Measurements from ENCODE around the gene MYO7A. TPM values are rescaled to one million over a fixed set of nuclear protein-coding genes. Genes with fewer than 3 reads are reported as not detected.
"Not testable (repeated sequence)": the region's sequence is repeated elsewhere in the genome, so short reads cannot be mapped to it uniquely, and the experiment has no call there.

The MYO7A gene
- total RNA-seq, 1 experiment from 2014 or later = 2.5 TPM

DNA sequence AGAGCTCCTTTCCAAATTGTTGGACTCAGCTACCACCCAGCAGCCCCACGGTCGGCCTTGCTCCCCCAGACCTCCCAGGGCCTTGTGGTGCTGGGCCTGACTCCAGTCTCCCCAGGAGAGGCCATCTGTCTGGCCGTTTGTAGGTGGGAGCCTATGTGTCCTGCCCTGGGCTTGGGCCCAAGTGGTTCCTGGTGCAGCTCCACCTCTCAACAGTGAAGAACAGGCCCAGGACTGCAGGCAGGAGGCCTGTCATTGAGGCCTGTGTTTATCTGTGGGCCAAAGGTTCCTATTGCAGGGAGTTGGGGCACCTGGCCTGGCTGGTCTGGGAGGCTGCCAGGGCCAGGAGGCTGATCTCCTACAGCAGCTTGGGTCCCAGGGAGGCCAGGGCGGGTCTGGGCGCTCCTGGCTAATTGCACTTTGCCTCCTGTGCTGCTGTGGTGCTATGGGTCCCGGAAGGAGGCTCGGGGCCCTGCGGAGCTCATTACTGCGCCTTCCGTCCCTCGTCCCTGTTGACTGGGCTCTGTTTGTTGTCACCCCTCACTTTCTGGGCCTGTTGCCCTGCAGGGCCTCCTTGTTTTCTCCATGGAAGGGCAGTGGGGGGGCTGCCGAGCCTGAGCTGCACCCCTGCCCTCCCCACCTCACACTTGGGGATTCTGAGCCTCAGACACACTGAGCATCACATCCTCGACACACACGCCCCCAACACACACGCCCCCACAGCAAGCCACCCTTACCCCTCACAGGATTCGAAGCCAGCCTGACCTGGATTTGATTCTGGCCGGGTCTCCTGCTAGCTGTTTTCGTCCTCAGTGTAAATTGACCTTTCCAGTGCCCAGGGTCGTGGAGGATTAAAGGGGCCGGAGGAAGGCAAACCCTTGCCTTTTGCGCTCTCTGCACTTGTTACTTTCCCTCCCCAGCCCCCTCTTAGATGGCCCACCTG lies 32.2 kb upstream of the MYO7A start:
- TF ChIP-seq ZBTB21 (CRISPR knock-in tag; IDR thresholded peaks at IDR 0.05; ENCODE audit: borderline replicate concordance) (no peak), GABPB1 (CRISPR knock-in tag; IDR thresholded peaks at IDR 0.05) (peak; percentile 26; the same call in 1 of the 2 replicates)
- DNase-seq (ENCODE audit: low spot score) = no peak
- ChIA-PET CTCF (interaction anchor here (0.6 to 2.5 kb wide), 4 partner anchors 17 to 49 kb away, joined by 3 to 7 read pairs (median 4); no protein-coding TSS in a partner anchor), POLR2A (no interaction called here)
- Mint-ChIP-seq H3K4me1 (peaks cover 4% of the 10 kb centered on the region), H3K27me3 (ENCODE audit: low read depth) (no peaks in the 10 kb centered on the region), H3K9me3 (peaks cover 5% of the 10 kb centered on the region; the same call in 1 of the 2 replicates), H3K4me3 (no peak overlapping the region), H3K36me3 (peaks cover 7% of the 10 kb centered on the region), H3K27ac (no peak overlapping the region)
- no peak for ATAC-seq

DNA sequence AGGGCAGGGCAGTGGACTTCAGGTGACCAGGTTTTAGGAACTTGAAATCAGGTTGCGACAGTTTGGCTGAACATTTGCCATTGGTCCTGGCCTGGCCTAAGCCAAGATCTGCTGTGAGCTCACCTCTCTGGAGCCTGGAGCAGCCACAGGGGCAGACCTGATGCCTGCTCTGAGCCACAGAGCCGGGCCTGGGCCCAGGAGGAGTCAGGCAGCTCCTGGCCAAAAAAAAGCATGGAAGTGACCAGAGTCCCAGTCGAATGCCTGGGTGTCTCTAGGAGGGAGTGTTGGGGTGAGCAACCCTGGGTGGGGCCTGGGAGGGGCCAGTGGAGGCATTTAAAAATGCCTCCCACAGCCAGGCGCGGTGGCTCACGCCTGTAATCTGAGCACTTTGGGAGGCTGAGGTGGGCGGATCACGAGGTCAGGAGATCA lies 31.4 kb upstream of the MYO7A start:
- no peak overlapping the region for H3K4me3 Mint-ChIP-seq
- ChIA-PET POLR2A (interaction anchor here (0.7 kb wide), 2 partner anchors 44 to 178 kb away, joined by 4 to 9 read pairs; no protein-coding TSS in a partner anchor), CTCF (interaction anchor here (0.6 to 1.6 kb wide), 3 partner anchors 10 to 50 kb away, joined by 3 to 4 read pairs (median 3); no protein-coding TSS in a partner anchor)
- peaks cover 10% of the 10 kb centered on the region for H3K36me3 Mint-ChIP-seq
- H3K4me1 Mint-ChIP-seq = no peaks in the 10 kb centered on the region
- H3K27ac Mint-ChIP-seq = no peak overlapping the region
- DNase-seq (ENCODE audit: low spot score) = no peak
- no peaks in the 10 kb centered on the region for H3K27me3 Mint-ChIP-seq (ENCODE audit: low read depth)
- ATAC-seq = no peak
- TF ChIP-seq, protein P1, sequence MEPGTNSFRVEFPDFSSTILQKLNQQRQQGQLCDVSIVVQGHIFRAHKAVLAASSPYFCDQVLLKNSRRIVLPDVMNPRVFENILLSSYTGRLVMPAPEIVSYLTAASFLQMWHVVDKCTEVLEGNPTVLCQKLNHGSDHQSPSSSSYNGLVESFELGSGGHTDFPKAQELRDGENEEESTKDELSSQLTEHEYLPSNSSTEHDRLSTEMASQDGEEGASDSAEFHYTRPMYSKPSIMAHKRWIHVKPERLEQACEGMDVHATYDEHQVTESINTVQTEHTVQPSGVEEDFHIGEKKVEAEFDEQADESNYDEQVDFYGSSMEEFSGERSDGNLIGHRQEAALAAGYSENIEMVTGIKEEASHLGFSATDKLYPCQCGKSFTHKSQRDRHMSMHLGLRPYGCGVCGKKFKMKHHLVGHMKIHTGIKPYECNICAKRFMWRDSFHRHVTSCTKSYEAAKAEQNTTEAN (CRISPR knock-in tag; IDR thresholded peaks at IDR 0.05) = no peak
- TF ChIP-seq, protein P2, sequence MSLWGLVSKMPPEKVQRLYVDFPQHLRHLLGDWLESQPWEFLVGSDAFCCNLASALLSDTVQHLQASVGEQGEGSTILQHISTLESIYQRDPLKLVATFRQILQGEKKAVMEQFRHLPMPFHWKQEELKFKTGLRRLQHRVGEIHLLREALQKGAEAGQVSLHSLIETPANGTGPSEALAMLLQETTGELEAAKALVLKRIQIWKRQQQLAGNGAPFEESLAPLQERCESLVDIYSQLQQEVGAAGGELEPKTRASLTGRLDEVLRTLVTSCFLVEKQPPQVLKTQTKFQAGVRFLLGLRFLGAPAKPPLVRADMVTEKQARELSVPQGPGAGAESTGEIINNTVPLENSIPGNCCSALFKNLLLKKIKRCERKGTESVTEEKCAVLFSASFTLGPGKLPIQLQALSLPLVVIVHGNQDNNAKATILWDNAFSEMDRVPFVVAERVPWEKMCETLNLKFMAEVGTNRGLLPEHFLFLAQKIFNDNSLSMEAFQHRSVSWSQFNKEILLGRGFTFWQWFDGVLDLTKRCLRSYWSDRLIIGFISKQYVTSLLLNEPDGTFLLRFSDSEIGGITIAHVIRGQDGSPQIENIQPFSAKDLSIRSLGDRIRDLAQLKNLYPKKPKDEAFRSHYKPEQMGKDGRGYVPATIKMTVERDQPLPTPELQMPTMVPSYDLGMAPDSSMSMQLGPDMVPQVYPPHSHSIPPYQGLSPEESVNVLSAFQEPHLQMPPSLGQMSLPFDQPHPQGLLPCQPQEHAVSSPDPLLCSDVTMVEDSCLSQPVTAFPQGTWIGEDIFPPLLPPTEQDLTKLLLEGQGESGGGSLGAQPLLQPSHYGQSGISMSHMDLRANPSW (CRISPR knock-in tag; conservative IDR thresholded peaks at IDR 0.05; ENCODE audit: low read depth) = no peak
- TF ChIP-seq, protein P3, sequence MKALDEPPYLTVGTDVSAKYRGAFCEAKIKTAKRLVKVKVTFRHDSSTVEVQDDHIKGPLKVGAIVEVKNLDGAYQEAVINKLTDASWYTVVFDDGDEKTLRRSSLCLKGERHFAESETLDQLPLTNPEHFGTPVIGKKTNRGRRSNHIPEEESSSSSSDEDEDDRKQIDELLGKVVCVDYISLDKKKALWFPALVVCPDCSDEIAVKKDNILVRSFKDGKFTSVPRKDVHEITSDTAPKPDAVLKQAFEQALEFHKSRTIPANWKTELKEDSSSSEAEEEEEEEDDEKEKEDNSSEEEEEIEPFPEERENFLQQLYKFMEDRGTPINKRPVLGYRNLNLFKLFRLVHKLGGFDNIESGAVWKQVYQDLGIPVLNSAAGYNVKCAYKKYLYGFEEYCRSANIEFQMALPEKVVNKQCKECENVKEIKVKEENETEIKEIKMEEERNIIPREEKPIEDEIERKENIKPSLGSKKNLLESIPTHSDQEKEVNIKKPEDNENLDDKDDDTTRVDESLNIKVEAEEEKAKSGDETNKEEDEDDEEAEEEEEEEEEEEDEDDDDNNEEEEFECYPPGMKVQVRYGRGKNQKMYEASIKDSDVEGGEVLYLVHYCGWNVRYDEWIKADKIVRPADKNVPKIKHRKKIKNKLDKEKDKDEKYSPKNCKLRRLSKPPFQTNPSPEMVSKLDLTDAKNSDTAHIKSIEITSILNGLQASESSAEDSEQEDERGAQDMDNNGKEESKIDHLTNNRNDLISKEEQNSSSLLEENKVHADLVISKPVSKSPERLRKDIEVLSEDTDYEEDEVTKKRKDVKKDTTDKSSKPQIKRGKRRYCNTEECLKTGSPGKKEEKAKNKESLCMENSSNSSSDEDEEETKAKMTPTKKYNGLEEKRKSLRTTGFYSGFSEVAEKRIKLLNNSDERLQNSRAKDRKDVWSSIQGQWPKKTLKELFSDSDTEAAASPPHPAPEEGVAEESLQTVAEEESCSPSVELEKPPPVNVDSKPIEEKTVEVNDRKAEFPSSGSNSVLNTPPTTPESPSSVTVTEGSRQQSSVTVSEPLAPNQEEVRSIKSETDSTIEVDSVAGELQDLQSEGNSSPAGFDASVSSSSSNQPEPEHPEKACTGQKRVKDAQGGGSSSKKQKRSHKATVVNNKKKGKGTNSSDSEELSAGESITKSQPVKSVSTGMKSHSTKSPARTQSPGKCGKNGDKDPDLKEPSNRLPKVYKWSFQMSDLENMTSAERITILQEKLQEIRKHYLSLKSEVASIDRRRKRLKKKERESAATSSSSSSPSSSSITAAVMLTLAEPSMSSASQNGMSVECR (CRISPR knock-in tag; IDR thresholded peaks at IDR 0.05; ENCODE audit: borderline replicate concordance) = no peak
- TF ChIP-seq ZNF416 (CRISPR knock-in tag; IDR thresholded peaks at IDR 0.05) (no peak), SOX15 (CRISPR knock-in tag; IDR thresholded peaks at IDR 0.05) (no peak), NFYB (CRISPR knock-in tag; conservative IDR thresholded peaks at IDR 0.05; ENCODE audit: low read depth) (no peak), ZNF423 (CRISPR knock-in tag; IDR thresholded peaks at IDR 0.05) (no peak)
- TF ChIP-seq, protein P4, sequence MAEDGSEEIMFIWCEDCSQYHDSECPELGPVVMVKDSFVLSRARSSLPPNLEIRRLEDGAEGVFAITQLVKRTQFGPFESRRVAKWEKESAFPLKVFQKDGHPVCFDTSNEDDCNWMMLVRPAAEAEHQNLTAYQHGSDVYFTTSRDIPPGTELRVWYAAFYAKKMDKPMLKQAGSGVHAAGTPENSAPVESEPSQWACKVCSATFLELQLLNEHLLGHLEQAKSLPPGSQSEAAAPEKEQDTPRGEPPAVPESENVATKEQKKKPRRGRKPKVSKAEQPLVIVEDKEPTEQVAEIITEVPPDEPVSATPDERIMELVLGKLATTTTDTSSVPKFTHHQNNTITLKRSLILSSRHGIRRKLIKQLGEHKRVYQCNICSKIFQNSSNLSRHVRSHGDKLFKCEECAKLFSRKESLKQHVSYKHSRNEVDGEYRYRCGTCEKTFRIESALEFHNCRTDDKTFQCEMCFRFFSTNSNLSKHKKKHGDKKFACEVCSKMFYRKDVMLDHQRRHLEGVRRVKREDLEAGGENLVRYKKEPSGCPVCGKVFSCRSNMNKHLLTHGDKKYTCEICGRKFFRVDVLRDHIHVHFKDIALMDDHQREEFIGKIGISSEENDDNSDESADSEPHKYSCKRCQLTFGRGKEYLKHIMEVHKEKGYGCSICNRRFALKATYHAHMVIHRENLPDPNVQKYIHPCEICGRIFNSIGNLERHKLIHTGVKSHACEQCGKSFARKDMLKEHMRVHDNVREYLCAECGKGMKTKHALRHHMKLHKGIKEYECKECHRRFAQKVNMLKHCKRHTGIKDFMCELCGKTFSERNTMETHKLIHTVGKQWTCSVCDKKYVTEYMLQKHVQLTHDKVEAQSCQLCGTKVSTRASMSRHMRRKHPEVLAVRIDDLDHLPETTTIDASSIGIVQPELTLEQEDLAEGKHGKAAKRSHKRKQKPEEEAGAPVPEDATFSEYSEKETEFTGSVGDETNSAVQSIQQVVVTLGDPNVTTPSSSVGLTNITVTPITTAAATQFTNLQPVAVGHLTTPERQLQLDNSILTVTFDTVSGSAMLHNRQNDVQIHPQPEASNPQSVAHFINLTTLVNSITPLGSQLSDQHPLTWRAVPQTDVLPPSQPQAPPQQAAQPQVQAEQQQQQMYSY (CRISPR knock-in tag; IDR thresholded peaks at IDR 0.05) = no peak
- peaks cover 9% of the 10 kb centered on the region for H3K9me3 Mint-ChIP-seq

DNA sequence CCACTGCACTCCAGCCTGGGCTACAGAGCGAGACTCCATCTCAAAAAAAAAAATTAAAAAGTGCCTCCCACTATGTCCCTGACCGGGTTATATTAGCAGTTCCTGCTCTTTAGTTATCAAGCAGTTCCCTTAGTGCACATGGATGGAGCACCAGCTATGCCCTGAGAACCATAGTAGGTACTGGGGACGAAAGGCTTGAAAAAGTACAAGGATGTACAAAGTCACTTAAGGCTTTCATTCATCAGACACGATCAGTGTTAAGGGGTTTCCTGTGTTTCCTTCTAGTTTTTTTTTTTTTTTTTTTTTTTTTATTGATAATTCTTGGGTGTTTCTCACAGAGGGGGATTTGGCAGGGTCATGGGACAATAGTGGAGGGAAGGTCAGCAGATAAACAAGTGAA lies 30.9 kb upstream of the MYO7A start:
- ChIA-PET CTCF (interaction anchor here (0.8 kb wide), 1 partner anchor 9 kb away, joined by 3 read pairs; no protein-coding TSS in a partner anchor), POLR2A (interaction anchor here (0.7 kb wide), 2 partner anchors 43 to 178 kb away, joined by 4 to 9 read pairs; no protein-coding TSS in a partner anchor)
- not testable (repeated sequence) for H3K27me3 Mint-ChIP-seq (ENCODE audit: low read depth); H3K27ac Mint-ChIP-seq; ATAC-seq; H3K9me3 Mint-ChIP-seq; DNase-seq (ENCODE audit: low spot score); H3K4me3 Mint-ChIP-seq; H3K4me1 Mint-ChIP-seq
- peaks cover 10% of the 10 kb centered on the region for H3K36me3 Mint-ChIP-seq
